Skin epidermis (tissue), 12 donors: ENCODE results near the gene EGFL7.

Source experiments
- H3K27ac ChIP-seq, 21 experiments: fragments of 200-600 bp; sonication (generic) in 11 of 21; one replicate each; pipeline ENCODE4 v1.5.0; 2020; ENCODE audit warnings: mild to moderate bottlenecking in 3 of 21, inconsistent platforms in 2 of 21, moderate library complexity in 2 of 21
- H3K4me3 ChIP-seq, 7 experiments: fragments of 200-600 bp; sonication (generic) in 2 of 7; one replicate each; pipeline ENCODE4 v1.5.0; 2020; ENCODE audit warnings: inconsistent platforms in 2 of 7, mild to moderate bottlenecking in 2 of 7, moderate library complexity in 1 of 7

Gene EGFL7

DNA sequence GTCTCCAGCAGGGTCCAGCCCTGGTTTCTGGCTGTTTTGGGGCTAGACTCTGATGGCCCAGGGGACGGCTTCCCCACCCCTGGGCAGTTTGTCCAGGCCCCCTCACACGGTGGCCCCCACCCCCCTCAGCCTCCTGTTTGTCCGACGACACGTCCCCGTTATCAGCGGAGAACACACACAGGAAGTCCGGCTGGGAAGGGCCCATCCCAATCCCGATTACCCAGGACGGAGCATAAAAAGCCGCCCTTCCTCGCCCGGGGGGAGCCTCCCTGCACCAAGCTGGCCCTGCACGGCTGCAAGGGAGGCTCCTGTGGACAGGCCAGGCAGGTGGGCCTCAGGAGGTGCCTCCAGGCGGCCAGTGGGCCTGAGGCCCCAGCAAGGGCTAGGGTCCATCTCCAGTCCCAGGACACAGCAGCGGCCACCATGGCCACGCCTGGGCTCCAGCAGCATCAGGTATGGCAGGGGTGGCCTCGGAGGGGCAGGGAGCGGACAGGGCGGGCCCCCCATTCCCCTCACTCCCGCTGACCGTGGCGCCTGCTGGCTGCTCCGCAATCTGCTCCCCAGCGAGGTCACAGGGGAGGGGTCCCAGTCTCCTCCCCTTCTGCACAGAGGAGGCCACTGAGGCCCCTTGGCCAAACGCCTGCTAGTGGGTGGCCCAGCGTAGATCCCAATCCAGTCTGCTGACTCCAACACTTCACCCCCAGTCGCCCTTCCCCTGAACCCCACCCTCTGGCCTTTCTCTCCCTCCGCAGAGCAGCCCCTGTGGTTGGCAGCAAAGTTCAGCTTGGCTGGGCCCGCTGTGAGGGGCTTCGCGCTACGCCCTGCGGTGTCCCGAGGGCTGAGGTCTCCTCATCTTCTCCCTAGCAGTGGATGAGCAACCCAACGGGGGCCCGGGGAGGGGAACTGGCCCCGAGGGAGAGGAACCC lies at the start of gene EGFL7:
Gene EGFL7, plus strand, starts transcription at position 261 of the 926 bp plus-strand sequence. CDS start 5,367 bp downstream, outside the sequence.
- peak within 1 kb of the TSS in 20 of 21 experiments; percentile 33 to 93 (median 74) for H3K27ac ChIP-seq
- H3K4me3 ChIP-seq = peak within 1 kb of the TSS; percentile 10 to 41 (median 31)

DNA sequence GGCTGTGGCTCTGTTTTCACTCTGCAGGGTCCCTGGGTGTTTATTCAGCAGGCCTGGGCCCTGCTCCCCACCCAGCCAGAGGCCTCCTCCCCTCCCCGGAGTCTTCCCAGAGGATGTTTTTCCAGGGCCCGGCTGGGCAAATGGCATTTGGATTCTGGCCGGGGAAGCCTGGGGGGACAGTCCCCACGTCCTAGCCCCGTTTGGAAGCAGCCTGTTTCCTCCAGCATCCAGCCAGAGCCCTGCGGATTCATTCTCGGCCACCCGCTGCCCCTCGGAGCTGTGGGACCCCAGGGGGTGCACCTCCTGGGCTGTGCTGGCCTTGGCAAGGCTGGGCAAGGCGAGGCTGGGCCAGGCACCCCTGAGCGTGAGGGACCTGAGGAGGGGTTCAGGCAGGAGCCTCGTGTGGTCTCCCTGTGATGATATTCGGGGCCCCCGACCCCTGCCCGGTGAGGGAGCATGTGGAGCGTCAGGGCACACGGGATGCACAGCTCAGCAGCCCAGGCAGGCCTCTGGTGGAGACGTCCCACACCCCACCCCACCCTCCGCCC lies 48.8 kb upstream of the EGFL7 start:
- Histone ChIP-seq H3K27ac (peak overlapping the region in 15 of 21 experiments; percentile 26 to 82 (median 64)), H3K4me3 (no peak overlapping the region)

DNA sequence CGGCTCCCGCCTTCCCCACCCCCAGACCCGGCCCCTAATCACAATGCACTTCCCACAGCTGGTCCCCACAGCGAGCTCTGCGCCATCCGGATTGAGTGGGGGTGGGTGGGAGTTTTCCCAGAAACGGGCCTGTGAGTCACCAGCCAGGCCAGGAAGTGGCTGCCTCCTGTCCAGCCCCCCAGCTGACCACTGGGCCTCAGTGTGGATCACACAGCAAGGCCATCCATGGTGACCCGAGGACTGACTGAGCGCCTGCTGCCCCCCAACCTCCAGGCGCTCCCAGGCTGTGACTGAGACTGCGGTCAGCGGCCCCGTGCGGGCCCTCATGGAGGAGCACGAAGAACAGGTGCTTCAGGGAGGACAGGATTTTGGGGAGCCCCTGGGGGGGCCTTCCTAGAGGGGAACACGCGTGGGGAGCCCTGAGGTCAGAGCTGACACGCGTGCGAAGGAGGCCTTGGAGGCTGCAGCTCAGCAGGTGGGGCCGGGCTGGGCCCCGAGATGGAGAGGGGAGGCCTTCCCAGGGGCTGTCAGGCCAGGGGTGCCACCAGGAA lies 48.3 kb upstream of the EGFL7 start:
- Histone ChIP-seq H3K27ac (peak overlapping the region in 16 of 21 experiments; percentile 21 to 82 (median 60)), H3K4me3 (no peak overlapping the region)

DNA sequence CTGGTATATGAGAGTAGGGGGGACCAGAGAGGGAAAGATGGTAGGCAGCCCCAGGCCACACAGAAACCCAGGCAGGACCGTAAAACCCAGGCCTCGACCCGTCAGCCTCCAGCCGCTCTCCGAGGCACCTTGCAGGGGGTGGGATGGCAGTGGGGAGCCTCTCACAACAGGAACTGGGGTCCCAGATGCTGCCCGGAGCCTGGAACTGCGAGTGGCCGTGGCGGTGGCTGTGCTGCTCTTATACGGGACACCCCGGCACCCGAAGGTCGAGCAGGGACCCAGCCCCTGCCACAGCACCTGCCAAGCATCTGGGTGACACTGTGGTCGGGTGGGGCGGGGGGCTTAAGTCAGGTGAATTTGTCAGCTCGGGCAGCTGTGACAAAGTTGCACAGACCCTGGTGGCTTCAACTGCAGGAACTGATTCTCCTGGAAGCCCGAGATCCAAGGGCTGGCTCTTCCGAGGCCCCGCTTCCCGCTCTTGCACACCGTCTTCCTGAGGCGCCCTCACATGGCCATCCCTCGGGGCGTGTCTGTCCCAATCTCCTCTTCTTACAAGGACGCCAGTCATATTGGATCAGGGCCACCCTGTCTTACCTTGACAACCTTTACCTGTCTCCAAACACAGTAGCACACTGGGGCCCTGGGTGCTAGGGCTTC lies 47.6 kb upstream of the EGFL7 start:
- Histone ChIP-seq H3K27ac (peak overlapping the region in 16 of 21 experiments; percentile 21 to 82 (median 60)), H3K4me3 (no peak overlapping the region)

GRCh38 chr9:136615631-136616306 lies 46.9 kb upstream of the EGFL7 start:
- H3K27ac ChIP-seq = peak overlapping the region in 7 of 21 experiments; percentile 5 to 76 (median 23)
- H3K4me3 ChIP-seq = no peak overlapping the region

GRCh38 chr9:136616307-136616635 lies 46.4 kb upstream of the EGFL7 start:
- peak overlapping the region in 1 of 21 experiments; percentile 55 for H3K27ac ChIP-seq

DNA sequence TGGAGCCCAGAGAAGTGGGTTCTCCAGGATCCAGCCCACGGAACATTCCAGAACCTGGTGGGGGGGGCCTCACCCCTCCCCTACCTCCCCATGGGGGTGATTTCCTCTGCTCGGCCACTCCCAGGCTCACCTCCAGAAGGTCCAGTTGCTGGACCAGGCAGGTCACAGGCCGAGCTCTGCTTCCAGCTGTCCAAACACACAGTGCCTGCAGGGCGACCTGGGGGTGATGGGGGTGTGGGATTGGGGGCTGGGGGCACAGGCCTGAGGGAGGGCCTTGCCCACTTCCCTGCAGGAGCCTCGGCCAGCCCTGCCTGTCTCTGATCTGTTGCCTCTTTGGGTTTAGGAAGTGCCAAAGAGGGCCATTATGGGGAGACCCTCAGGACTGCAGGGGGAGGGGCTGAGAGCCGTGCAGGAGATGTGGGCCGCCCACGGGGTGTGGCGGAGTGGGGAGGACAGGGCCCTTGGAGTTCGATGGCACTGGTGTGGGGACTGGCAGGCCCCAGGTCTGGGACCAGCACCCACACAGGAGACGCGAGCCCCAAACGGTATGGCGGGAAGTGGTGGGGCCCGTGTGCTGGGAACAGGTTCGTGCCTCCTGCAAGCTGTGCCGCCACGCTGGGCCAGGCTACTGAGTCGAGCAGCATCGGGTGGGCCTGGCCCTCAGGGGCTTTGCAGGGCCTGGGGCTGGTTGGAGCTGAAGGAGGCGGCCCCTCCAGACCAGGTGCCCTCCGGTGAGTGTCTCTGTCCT lies 45.6 kb upstream of the EGFL7 start:
- H3K27ac ChIP-seq = peak overlapping the region in 2 of 21 experiments; percentile 30 to 51
- H3K4me3 ChIP-seq = no peak overlapping the region

More at GRCh38 chr9:136616307-136616635, 46.4 kb upstream of the EGFL7 start:
- no peak overlapping the region for H3K4me3 ChIP-seq

DNA sequence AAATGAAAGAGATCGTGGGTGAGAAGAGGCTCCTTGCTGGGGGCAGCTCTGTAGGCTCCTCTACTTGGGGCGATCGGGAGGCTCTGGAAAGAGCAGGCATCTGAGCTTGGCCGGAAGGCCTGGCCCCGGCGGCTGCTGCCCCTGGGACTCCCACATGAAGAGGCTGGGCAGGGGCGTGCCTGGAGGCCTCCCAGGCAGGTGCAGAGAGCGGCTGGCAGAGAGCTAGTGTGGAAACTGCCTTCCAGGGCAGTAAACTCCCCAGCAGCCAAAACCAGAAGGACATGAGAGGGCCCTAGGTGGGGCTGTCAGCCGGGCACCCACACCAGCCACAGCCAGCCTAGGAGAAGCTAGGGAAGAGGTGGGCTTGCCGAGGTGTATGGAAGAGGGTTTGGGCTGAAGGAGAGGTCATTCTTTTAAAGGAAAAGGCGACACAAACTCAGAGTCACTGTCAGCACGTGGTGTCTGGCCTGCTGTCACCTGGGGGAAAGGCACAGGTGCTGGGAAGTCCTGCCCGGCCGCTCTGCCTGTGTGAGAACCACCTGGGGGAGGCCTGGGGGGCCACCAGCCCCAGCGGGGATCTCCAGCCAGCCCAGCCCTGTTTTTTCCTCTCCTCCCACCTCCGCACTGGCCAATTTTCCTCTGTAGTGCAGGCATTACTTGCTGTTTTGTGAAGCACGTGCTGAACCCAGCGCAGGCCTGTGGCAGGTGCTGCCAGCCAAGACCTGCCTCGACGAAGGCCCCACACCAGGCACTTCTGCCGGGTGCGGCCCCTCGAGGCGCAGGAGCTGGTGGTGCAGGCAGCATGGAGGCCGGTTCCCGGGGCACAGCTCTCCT lies 44.8 kb upstream of the EGFL7 start:
- H3K4me3 ChIP-seq = no peak overlapping the region
- peak overlapping the region in 6 of 21 experiments; percentile 1 to 77 (median 44) for H3K27ac ChIP-seq

DNA sequence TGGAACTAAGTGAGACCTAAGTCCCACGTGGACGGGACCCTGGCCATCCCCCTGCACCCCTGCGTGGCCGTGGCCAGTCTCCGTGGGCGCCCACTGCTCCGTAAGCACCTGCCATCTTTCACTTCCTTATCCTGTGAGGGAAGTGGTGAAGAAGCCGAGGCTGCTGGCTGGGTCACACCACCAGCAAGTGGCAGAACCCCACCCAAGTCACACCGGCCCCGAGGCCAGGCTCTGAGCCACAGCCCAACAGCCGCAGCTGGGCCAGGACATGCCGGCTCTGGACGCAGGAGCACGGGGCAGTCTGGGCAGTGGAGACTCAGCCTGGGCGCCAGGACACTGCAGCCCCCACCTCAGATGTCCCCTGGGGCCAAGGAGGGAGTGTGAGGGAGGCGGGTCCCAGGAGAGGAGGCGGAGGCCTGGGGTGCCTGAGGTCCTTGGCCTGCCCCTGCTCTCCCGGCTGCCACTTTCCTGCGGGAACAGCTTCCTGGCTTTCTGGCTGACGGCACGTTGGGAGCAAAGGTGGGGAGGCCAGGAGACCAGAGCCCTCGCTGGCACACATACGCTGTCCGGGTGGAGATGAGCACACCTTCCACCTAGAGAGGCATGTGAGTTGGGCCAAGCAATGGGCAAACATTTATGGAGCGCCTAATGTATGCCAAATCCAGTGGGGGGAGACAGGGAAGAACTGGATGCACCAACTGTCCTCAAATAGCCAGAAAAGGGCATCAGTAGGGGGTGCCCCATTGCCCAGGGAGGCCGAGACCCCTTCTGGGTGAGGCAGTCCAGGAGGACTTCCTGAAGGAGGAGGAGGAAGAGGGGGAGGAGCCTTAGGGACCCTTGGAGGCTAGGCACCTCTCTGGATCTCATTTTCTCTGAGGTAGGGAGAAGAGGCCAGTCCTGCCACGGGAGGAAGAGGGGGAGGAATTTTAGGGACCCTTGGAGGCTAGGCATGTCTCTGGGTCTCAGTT lies 43.9 kb upstream of the EGFL7 start:
- Histone ChIP-seq H3K4me3 (no peak overlapping the region), H3K27ac (peak overlapping the region in 9 of 21 experiments; percentile 24 to 84 (median 59))

GRCh38 chr9:136619742-136620440 lies 42.8 kb upstream of the EGFL7 start:
- Histone ChIP-seq H3K4me3 (no peak overlapping the region), H3K27ac (peak overlapping the region in 15 of 21 experiments; percentile 14 to 84 (median 67))

GRCh38 chr9:136620441-136621018 lies 42.2 kb upstream of the EGFL7 start:
- Histone ChIP-seq H3K4me3 (no peak overlapping the region), H3K27ac (peak overlapping the region in 18 of 21 experiments; percentile 14 to 87 (median 67))

DNA sequence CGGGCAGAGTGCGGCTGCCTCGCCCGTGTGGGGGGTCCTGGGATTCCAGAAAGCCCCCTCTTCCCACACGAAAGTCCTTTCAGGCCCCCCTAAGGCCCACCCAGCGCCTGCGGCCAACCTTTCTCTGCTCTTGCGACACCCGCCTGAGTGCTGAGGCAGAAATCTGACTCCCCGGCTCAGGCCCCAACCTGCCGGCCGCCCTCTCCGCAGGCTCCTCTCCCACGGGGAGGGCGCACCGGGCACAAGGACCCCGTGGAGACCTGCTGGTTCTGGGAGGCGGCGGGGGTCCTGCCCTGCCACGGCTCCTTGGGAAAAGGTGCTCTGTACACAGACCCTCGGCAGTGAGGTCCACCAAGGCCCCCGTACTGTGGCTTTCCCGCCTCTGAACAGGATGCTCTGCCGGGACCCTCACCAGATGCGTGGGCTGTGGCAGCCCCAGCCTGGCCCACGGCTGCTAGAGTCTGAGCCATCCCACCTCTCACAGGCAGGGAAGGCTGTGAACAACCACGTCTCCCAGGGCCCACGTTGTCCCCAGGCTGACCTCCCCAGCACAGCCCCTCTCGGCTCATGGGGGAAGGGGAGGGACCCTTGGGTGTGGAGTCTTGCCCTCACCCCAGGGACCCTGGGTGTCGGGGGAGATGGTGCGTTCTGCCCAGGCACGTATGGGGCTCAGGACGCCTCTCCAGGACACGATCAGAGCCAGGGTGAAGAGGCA lies 41.5 kb upstream of the EGFL7 start:
- Histone ChIP-seq H3K27ac (peak overlapping the region in 17 of 21 experiments; percentile 24 to 87 (median 67)), H3K4me3 (no peak overlapping the region)

GRCh38 chr9:136621734-136622093 lies 41.0 kb upstream of the EGFL7 start:
- Histone ChIP-seq H3K27ac (peak overlapping the region in 15 of 21 experiments; percentile 24 to 87 (median 72)), H3K4me3 (no peak overlapping the region)

DNA sequence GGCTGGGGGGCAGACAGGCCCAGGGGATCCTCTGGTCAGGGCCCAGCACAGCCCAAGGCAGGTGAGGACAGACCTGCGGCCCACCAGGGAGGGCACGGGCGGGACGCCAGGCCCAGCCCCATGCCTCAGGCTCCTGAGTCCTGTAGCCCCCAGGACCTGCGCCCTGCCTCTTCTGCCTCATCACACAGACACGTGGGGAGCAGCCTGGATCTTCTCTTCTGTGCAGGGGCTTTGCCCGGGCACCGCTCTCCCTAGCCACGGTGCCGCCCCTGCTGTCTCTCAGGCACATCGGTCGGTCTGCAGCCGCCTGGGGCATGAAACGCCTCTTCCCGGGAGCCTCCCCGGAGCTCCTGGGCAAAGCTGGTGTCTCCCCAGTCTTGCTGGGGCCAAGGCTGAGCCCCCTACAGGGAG lies 40.2 kb upstream of the EGFL7 start:
- Histone ChIP-seq H3K27ac (peak overlapping the region in 19 of 21 experiments; percentile 58 to 89 (median 79)), H3K4me3 (no peak overlapping the region)
